Ishikawa (cell line): ENCODE measurements around the gene ATXN7.

Experiments used
- EP300 ChIP-seq: IDR thresholded peaks from 2 replicates; pipeline ENCODE4 v1.6.1; 2012; ENCODE audit warnings: borderline replicate concordance
- RAD21 ChIP-seq: IDR thresholded peaks from 2 replicates; pipeline ENCODE4 v1.6.1; 2012; ENCODE audit warnings: low read depth

DNA sequence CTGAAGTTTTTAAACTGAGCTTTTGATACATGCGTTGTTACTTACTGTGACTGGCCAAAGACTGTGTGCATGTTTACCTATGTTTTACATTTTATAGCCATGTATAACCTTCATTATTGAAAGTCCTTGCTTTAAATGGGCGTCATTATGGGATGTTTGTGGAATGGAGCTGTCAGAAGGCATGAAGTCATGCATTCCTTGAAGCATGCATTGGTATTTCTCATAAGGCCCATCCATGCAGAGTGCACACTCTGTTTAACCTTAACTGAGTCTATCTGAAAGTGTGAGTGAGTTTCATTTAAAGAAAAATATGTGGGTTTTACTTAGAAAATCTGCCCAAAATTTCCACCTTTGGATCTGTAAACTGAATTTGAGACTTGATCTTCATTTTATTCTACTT, 108.5 kb downstream of the ATXN7 start:
- TF ChIP-seq EP300 (no peak), RAD21 (no peak)
